Hepatocyte (in vitro differentiated cells): ENCODE data around the gene ATXN1.

Experiments
- CTCF ChIP-seq: fragments of 200-600 bp; sonication (generic); IDR thresholded peaks from 2 replicates; pipeline ENCODE4 v1.5.1; 2016; ENCODE audit warnings: antibody characterized with exemption, mild to moderate bottlenecking; ENCODE audit not compliant: poor library complexity
- EZH2 ChIP-seq: fragments of 200-600 bp; sonication (generic); IDR thresholded peaks from 2 replicates; pipeline ENCODE4 v1.6.1; 2016; ENCODE audit warnings: antibody characterized with exemption, mild to moderate bottlenecking, borderline replicate concordance

DNA sequence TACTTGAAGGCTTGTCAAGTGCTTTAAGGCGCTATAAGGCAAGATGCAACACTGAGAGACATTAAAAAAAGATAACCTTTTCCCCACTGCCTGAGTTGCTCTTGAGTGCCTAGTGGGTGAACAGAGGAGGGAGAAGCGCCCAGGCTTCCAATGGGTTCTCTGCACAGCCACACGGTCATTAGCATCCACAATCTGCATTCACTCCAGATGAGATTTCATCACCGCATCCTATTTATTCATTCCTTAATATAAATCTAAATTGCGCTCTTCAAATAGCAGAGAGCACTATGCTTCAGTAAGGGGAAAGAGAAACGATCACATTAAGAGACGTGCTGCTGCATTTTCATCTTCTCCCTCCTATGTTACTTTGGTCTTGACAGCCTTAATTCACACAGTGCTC, 219.2 kb downstream of the ATXN1 start:
- TF ChIP-seq CTCF (no peak), EZH2 (no peak)
